Skeletal muscle satellite cell (primary cell): ENCODE data around the gene TMEM168.

Source experiments
- H3K27me3 ChIP-seq: 2 replicates; pipeline ENCODE4 v1.7.0; 2013; ENCODE audit warnings: low read length; ENCODE audit not compliant: control insufficient read depth, insufficient read depth
- H3K36me3 ChIP-seq: 2 replicates; pipeline ENCODE4 v1.7.0; 2013; ENCODE audit warnings: mild to moderate bottlenecking, control low read depth, low read length; ENCODE audit not compliant: insufficient read depth
- H3K4me1 ChIP-seq: 2 replicates; pipeline ENCODE4 v1.7.0; 2013; ENCODE audit warnings: low read length; ENCODE audit not compliant: control insufficient read depth, insufficient read depth
- H3K4me2 ChIP-seq: 2 replicates; pipeline ENCODE4 v1.7.0; 2013; ENCODE audit warnings: mild to moderate bottlenecking, low read length
- H3K4me3 ChIP-seq: 2 replicates; pipeline ENCODE4 v1.7.0; 2013; ENCODE audit warnings: low read length
- H3K9ac ChIP-seq: 2 replicates; pipeline ENCODE4 v1.7.0; 2013; ENCODE audit warnings: mild to moderate bottlenecking, low read depth, low read length, moderate library complexity
- H3K9me3 ChIP-seq: replicated peaks from 2 replicates; pipeline ENCODE4 v1.7.0; 2013; ENCODE audit warnings: mild to moderate bottlenecking, control low read depth, low read length

TMEM168 gene

DNA sequence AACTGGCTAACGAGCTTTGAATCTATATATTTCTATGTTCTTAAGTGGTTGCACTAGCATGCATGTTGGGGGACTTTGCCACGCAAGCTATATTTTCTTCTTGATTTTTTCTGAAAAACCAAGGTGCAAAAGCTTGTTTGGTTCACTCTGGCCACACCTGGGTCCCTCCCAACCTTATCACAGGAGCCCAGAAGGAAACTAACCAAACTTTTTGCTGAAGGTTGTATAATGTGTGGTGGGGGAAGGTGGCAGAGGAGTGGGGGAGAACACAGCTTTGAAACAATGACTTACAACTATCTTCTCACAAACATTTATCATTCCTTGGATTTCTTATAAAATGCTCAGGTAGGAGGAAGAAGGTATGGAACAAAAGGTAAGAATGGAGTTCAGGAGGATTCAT is 75.3 kb downstream of the TMEM168 start:
- Histone ChIP-seq H3K9ac (no peak overlapping the region), H3K9me3 (no peaks in the 10 kb centered on the region), H3K36me3 (no peaks in the 10 kb centered on the region), H3K4me3 (no peak overlapping the region), H3K4me2 (no peak overlapping the region), H3K27me3 (no peaks in the 10 kb centered on the region), H3K4me1 (no peaks in the 10 kb centered on the region)
